Measurements from ENCODE around the gene PRKAG2.

GRCh38 chr7:151886783-151887182 is 9.9 kb upstream of the PRKAG2 start:
- TF ChIP-seq CTCF (conservative IDR thresholded peaks at IDR 0.05; ENCODE audit: low read depth, low read length) (no peak), EZH2 (IDR thresholded peaks at IDR 0.05; ENCODE audit: low read length, unreplicated experiment) (no peak), EZH2phosphoT487 (IDR thresholded peaks at IDR 0.05; ENCODE audit: borderline replicate concordance, low read length) (no peak)

All from PC-3 (cell line).